Measurements from ENCODE around the gene ADGRE1.

- TF ChIP-seq CTCF (IDR thresholded peaks at IDR 0.05) (no peak), POLR2AphosphoS5 (IDR thresholded peaks at IDR 0.05) (no peak), POLR2A (IDR thresholded peaks at IDR 0.05) (no peak)
These were observed 26.9 kb downstream of the ADGRE1 start for GRCh38 chr19:6914321-6914720.

All from sigmoid colon (tissue), 4 donors.